Ovary (tissue), 9 donors: ENCODE results near the gene RGL1. TPM values are rescaled to one million over a fixed set of nuclear protein-coding genes. Genes with fewer than 3 reads are reported as not detected.
"Not testable (repeated sequence)": the region's sequence is repeated elsewhere in the genome, so short reads cannot be mapped to it uniquely, and the experiment has no call there.

ENCODE experiments used
- DNase-seq, 5 donors: peaks; one replicate each; pipeline ENCODE4 v3.0.0-alpha.2; 2019 to 2020
- H3K27ac ChIP-seq, 2 donors: fragments of 200-600 bp; one replicate each; pipeline versions ENCODE4 v1.5.1 to v1.8.0; 2019 to 2022
- H3K27me3 ChIP-seq: fragments of 200-600 bp; one replicate; pipeline ENCODE4 v1.8.0; 2022
- H3K36me3 ChIP-seq: fragments of 200-600 bp; sonication (generic); one replicate; pipeline ENCODE4 v1.5.1; 2019
- H3K4me1 ChIP-seq: one replicate; pipeline ENCODE4 v1.8.1; 2013; ENCODE audit warnings: mild to moderate bottlenecking, moderate library complexity; ENCODE audit not compliant: insufficient read depth
- H3K4me3 ChIP-seq: fragments of 200-600 bp; sonication (generic); one replicate; pipeline ENCODE4 v1.5.1; 2017
- H3K9me3 ChIP-seq, 2 donors: fragments of 200-600 bp in 1 of 2; sonication (generic) in 1 of 2; one replicate each; pipeline versions ENCODE4 v1.5.1 to v1.8.1; 2013 to 2019; ENCODE audit warnings: mild to moderate bottlenecking in 1 of 2, moderate library complexity in 1 of 2
- EP300 ChIP-seq: sonication (generic); formaldehyde crosslinking; IDR thresholded peaks from one replicate; pipeline ENCODE4 v1.6.1; 2017; ENCODE audit warnings: antibody characterized with exemption
- POLR2A ChIP-seq: fragments of 450-650 bp; IDR thresholded peaks from one replicate; pipeline ENCODE4 v1.6.1; 2017; ENCODE audit warnings: antibody characterized with exemption, mild to moderate bottlenecking, moderate library complexity
- WGBS, 3 donors: extraction: QIAGEN DNeasy Blood & Tissue Kit in 1 of 3; methylation state at CpG; one replicate each; pipeline versions ENCODE4 v1.1.5 to v1.1.7; 2013 to 2017; 5-methylcytosine and 5-hydroxymethylcytosine counted together
- intact Hi-C, 4 donors: fragments of 100-400 bp; cut with DNase I; formaldehyde crosslinking; loops; one replicate each; pipeline versions ENCODE4 v1.11.0 to v1.15.1; 2022 to 2023
- polyA plus RNA-seq, 2 donors: library from polyadenylated mRNA; stranded (reverse); fragments of 200-250 nt in 1 of 2; fragments of 350-450 nt in 1 of 2; fragmentation: Illumina TruSeq in 1 of 2; extraction: RNeasy Lipid Tissue Mini Kit (QIAGEN cat#74804) in 1 of 2; gene quantifications; one replicate each; pipeline ENCODE4 v1.2.3, GENCODE V29; 2013 to 2014
- total RNA-seq, 7 donors: library from RNA; depleted of rRNA in 2 of 7; stranded (reverse); fragments of >200 nt in 2 of 7; fragmentation: NEBNext Ultra II Directional in 3 of 7; extraction: Animal tissue kit (Norgen Biotek cat#: 25700) in 3 of 7; gene quantifications; one replicate each; pipeline versions ENCODE4 v1.1.0 to v1.2.4, GENCODE V29; 2016 to 2023
- TF ChIP-seq, protein P1 (sequence below), 3 donors: fragments of 450-650 bp in 2 of 3; fragments of 200-600 bp in 1 of 3; IDR thresholded peaks; one replicate each; pipeline versions ENCODE4 v1.5.1 to v1.8.0; 2016 to 2022; ENCODE audit warnings: antibody characterized with exemption in 3 of 3, mild to moderate bottlenecking in 1 of 3
- donor health status: DM: no; HTN: no; CAD: no; lungs with moderate emphysema.
- donor health status: DM: no; HTN: no; CAD: no.
- donor health status: Bipolar disorder and iron deficiency.
- donor health status: DM: yes; HTN: yes; CAD: no.
- donor health status: DM: no; HTN: no; CAD: no.
- donor health status: DM: yes; HTN: yes; CAD: no.

RGL1 gene
- total and polyA plus RNA-seq, 9 donors: 14.3 to 61.6 (median 25.7) TPM

DNA sequence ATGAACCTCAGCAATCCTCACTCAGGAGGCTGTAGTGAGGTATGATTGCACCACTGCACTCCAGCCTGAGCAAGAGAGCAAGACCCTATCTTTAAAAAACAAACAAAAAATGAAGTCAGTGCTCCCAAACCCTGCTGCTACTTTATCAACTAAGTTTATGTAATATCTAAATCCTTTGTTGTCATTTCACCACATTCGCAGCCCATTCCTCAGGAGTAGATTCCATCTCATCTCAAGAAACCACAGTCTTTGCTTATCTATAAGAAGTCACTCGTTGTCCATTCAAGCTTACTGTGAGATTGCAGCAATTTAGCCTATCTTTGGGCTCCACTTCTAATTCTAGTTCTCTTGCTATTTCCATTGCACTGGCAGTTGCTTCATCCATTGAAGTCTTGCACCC is 44.3 kb upstream of the RGL1 start:
- peaks cover 0 to 4% of the 10 kb centered on the region in 2 donors for H3K9me3 ChIP-seq
- H3K36me3 ChIP-seq: no peaks in the 10 kb centered on the region
- no peak overlapping the region for H3K4me3 ChIP-seq
- 70 to 88% (median 82%) methylated on average over 2 of the region's 2 CpGs for WGBS, 3 donors
- DNase-seq: no peak
- H3K27ac ChIP-seq: no peak overlapping the region
- TF ChIP-seq EP300 (no peak), POLR2A (no peak)
- TF ChIP-seq, protein P1, sequence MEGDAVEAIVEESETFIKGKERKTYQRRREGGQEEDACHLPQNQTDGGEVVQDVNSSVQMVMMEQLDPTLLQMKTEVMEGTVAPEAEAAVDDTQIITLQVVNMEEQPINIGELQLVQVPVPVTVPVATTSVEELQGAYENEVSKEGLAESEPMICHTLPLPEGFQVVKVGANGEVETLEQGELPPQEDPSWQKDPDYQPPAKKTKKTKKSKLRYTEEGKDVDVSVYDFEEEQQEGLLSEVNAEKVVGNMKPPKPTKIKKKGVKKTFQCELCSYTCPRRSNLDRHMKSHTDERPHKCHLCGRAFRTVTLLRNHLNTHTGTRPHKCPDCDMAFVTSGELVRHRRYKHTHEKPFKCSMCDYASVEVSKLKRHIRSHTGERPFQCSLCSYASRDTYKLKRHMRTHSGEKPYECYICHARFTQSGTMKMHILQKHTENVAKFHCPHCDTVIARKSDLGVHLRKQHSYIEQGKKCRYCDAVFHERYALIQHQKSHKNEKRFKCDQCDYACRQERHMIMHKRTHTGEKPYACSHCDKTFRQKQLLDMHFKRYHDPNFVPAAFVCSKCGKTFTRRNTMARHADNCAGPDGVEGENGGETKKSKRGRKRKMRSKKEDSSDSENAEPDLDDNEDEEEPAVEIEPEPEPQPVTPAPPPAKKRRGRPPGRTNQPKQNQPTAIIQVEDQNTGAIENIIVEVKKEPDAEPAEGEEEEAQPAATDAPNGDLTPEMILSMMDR (IDR thresholded peaks at IDR 0.05): no peak
- intact Hi-C loops: no loop called here
- no peaks in the 10 kb centered on the region for H3K27me3 ChIP-seq
- H3K4me1 ChIP-seq: peaks cover 5% of the 10 kb centered on the region

- no peak for DNase-seq
- TF ChIP-seq, protein P1 (IDR thresholded peaks at IDR 0.05): no peak
- TF ChIP-seq EP300 (no peak), POLR2A (no peak)
- Histone ChIP-seq H3K9me3 (peaks cover 0 to 4% of the 10 kb centered on the region in 2 donors), H3K27ac (no peak overlapping the region), H3K4me1 (peaks cover 5% of the 10 kb centered on the region), H3K4me3 (no peak overlapping the region), H3K36me3 (no peaks in the 10 kb centered on the region), H3K27me3 (no peaks in the 10 kb centered on the region)
- 91 to 95% (median 91%) methylated on average over 1 of the region's 1 CpG for WGBS, 3 donors
- intact Hi-C loops: no loop called here
Measured at GRCh38 chr1:183761871-183762270, 43.0 kb upstream of the RGL1 start.

DNA sequence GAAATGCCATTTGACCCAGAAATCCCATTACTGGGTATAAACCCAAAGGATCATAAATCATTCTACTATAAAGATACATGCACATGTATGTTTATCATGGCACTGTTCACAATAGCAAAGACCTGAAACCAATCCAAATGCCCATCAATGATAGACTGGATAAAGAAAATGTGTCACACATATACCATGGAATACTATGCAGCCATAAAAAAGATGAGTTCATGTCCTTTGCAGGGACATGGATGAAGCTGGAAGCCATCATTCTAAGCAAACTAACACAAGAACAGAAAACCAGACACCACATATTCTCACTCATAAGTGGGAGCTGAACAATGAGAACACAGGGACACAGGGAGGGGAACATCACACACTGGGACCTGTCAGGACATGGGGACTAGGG is 42.1 kb upstream of the RGL1 start:
- H3K9me3 ChIP-seq, H3K4me1 ChIP-seq, intact Hi-C loops, H3K36me3 ChIP-seq, DNase-seq, H3K27me3 ChIP-seq, H3K4me3 ChIP-seq, H3K27ac ChIP-seq: not testable (repeated sequence)

- Histone ChIP-seq H3K9me3 (peaks cover 0 to 4% of the 10 kb centered on the region in 2 donors), H3K27ac (no peak overlapping the region), H3K27me3 (no peaks in the 10 kb centered on the region), H3K4me3 (no peak overlapping the region), H3K4me1 (no peaks in the 10 kb centered on the region), H3K36me3 (no peaks in the 10 kb centered on the region)
- intact Hi-C loops: no loop called here
- no peak for DNase-seq
- no peak for TF ChIP-seq POLR2A
- no peak for TF ChIP-seq EP300
- TF ChIP-seq, protein P1 (IDR thresholded peaks at IDR 0.05): no peak
Measured at GRCh38 chr1:183764981-183765380, 39.9 kb upstream of the RGL1 start.

GRCh38 chr1:183769956-183770815 is 34.7 kb upstream of the RGL1 start:
- Histone ChIP-seq H3K36me3 (no peaks in the 10 kb centered on the region), H3K4me3 (no peak overlapping the region), H3K27ac (no peak overlapping the region), H3K4me1 (no peaks in the 10 kb centered on the region), H3K27me3 (no peaks in the 10 kb centered on the region), H3K9me3 (no peaks in the 10 kb centered on the region)
- TF ChIP-seq POLR2A (no peak), EP300 (no peak)
- TF ChIP-seq, protein P1 (IDR thresholded peaks at IDR 0.05): no peak
- WGBS, 3 donors: 75 to 88% (median 85%) methylated on average over 5 of the region's 5 CpGs
- DNase-seq: no peak
- intact Hi-C loops: no loop called here
